ENCODE results near the gene HSF2BP. TPM values are rescaled to one million over a fixed set of nuclear protein-coding genes. Genes with fewer than 3 reads are reported as not detected.

Gene HSF2BP
- total RNA-seq, 1 experiment from 2014 or later = 1.5 TPM

DNA sequence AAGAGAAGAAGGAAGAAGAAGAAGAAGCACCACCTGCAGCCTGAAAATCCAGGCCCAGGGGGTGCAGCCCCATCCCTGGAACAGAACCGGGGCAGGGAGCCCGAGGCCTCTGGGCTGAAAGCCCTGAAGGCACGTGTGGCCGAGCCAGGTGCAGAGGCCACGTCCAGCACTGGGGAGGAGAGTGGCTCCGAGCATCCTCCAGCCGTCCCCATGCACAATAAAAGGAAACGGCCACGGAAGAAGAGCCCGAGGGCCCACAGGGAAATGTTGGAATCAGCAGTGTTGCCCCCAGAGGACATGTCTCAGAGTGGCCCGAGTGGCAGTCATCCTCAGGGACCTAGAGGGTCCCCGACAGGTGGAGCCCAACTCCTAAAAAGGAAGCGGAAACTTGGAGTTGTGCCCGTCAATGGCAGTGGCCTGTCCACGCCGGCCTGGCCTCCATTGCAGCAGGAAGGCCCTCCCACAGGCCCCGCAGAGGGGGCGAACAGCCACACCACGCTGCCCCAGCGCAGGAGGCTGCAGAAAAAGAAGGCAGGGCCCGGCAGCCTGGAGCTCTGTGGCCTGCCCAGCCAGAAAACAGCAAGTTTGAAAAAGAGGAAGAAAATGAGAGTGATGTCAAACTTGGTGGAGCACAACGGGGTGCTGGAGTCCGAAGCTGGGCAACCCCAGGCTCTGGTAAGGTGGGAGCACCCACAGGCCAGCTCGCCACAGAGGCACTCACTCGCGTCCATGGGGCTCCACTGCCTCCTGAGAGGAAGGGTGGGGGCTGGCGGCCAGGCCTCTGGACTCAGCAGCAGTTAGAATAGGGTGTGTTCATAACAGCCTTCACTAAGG is 28.5 kb upstream of the HSF2BP start:
- DNase-seq = no peak
- no peak overlapping the region for H2BK20ac ChIP-seq (ENCODE audit: low read depth, low read length, poor library complexity, severe bottlenecking)
- no peak overlapping the region for H3K27ac ChIP-seq (ENCODE audit: insufficient read length, low read depth, low read length)
- H3K4ac ChIP-seq (ENCODE audit: low read depth, low read length) = no peak overlapping the region
- no peaks in the 10 kb centered on the region for H3K27me3 ChIP-seq (ENCODE audit: insufficient read depth, low read length)
- no peak overlapping the region for H4K8ac ChIP-seq (replicated peaks; ENCODE audit: insufficient read length, low read depth, low read length)
- H3K79me2 ChIP-seq (ENCODE audit: insufficient read depth, low read length) = no peaks in the 10 kb centered on the region
- Mint-ChIP-seq H3K27ac (peak overlapping the region in 1 of 3 experiments; percentile 44; a peak in 1 of 7 replicates), H3K4me3 (no peak overlapping the region), H3K27me3 (ENCODE audit: low read depth) (no peaks in the 10 kb centered on the region), H3K9me3 (no peaks in the 10 kb centered on the region), H3K36me3 (ENCODE audit: insufficient read depth in 1 of 3, low read depth in 3 of 3) (peaks cover 47 to 94% (median 88%) of the 10 kb centered on the region in 3 experiments; a peak in 6 of 7 replicates), H3K4me1 (no peaks in the 10 kb centered on the region)
- H2AFZ ChIP-seq (ENCODE audit: low read length) = no peak overlapping the region
- H3K23ac ChIP-seq (ENCODE audit: insufficient read length, low read depth, low read length) = no peak overlapping the region
- no peak overlapping the region for H2BK5ac ChIP-seq (ENCODE audit: insufficient read length, low read length)
- H3K4me2 ChIP-seq (ENCODE audit: insufficient read depth, insufficient read length, low read length) = no peak overlapping the region
- H3K79me1 ChIP-seq (ENCODE audit: insufficient read depth, low read depth, low read length, poor library complexity, severe bottlenecking) = no peaks in the 10 kb centered on the region
- TF ChIP-seq, protein P1, sequence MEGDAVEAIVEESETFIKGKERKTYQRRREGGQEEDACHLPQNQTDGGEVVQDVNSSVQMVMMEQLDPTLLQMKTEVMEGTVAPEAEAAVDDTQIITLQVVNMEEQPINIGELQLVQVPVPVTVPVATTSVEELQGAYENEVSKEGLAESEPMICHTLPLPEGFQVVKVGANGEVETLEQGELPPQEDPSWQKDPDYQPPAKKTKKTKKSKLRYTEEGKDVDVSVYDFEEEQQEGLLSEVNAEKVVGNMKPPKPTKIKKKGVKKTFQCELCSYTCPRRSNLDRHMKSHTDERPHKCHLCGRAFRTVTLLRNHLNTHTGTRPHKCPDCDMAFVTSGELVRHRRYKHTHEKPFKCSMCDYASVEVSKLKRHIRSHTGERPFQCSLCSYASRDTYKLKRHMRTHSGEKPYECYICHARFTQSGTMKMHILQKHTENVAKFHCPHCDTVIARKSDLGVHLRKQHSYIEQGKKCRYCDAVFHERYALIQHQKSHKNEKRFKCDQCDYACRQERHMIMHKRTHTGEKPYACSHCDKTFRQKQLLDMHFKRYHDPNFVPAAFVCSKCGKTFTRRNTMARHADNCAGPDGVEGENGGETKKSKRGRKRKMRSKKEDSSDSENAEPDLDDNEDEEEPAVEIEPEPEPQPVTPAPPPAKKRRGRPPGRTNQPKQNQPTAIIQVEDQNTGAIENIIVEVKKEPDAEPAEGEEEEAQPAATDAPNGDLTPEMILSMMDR (conservative IDR thresholded peaks at IDR 0.05) = no peak
- H3K18ac ChIP-seq (ENCODE audit: insufficient read length, low read depth, low read length) = no peak overlapping the region
- H2BK120ac ChIP-seq (ENCODE audit: low read depth, low read length, poor library complexity, severe bottlenecking) = no peak overlapping the region
- no peaks in the 10 kb centered on the region for H3K9me3 ChIP-seq (ENCODE audit: control insufficient read depth, low read depth, low read length)
- H3K9ac ChIP-seq (ENCODE audit: extremely low read depth, insufficient read length, low read length) = no peak overlapping the region
- no CpG with 5 or more reads among the region's 27 CpGs for WGBS (ENCODE audit: extremely low coverage, insufficient read length, low lambda C conversion rate)
- no peak overlapping the region for H3K56ac ChIP-seq (ENCODE audit: insufficient read length, low read depth, low read length)
- H3K4me1 ChIP-seq (ENCODE audit: insufficient read depth, low read length) = no peaks in the 10 kb centered on the region
- H3K14ac ChIP-seq (ENCODE audit: insufficient read depth, low read length) = no peak overlapping the region
- no peak overlapping the region for H2BK12ac ChIP-seq (ENCODE audit: insufficient read length, low read depth, low read length)
- H2BK15ac ChIP-seq (ENCODE audit: low read depth, low read length) = no peak overlapping the region
- no peak overlapping the region for H3T11ph ChIP-seq (ENCODE audit: low read length)
- H3K23me2 ChIP-seq (ENCODE audit: insufficient read length, low read depth, low read length, poor library complexity, severe bottlenecking) = no peaks in the 10 kb centered on the region
- H4K5ac ChIP-seq (ENCODE audit: insufficient read length, low read depth, low read length) = no peak overlapping the region
- H4K20me1 ChIP-seq (ENCODE audit: control insufficient read depth, insufficient read depth, insufficient read length) = no peaks in the 10 kb centered on the region
- no peak overlapping the region for H2AK5ac ChIP-seq (ENCODE audit: insufficient read length, low read length)
- H4K91ac ChIP-seq (ENCODE audit: insufficient read length, low read depth, low read length) = no peak overlapping the region
